Thyroid gland (tissue), 4 donors: ENCODE measurements around the gene TRPC6.

ENCODE experiments used
- POLR2A ChIP-seq, 2 donors: fragments of 450-650 bp; IDR thresholded peaks; one replicate each; pipeline ENCODE4 v1.6.1; 2017; ENCODE audit warnings: antibody characterized with exemption in 2 of 2, mild to moderate bottlenecking in 2 of 2, moderate library complexity in 1 of 2
- TF ChIP-seq, protein P1 (sequence below), 6 experiments: fragments of 200-600 bp in 3 of 6; fragments of 450-650 bp in 3 of 6; sonication (generic) in 3 of 6; IDR thresholded peaks; one replicate each; pipeline ENCODE4 v1.5.1; 2016 to 2019; ENCODE audit warnings: antibody characterized with exemption in 6 of 6, mild to moderate bottlenecking in 2 of 6, inconsistent platforms in 1 of 6, moderate library complexity in 1 of 6

DNA sequence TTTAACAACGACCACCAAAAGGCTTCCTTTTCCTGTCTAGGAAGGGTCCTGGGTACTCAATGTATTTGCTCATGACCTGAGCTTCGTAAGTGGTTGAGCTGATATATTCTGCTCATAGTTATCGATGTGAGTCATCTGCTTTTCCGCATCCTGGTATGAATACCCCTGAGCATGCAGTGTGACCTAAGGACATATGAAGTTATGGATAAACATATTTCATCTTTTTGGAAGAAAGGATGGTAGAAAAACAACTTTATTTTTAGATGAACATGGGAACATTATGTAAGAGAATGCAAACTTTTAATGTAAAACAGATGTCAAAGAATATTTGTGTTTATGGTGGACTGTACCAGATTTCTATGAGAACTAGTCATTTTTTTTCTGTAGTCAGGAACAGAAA is 28.4 kb downstream of the TRPC6 start:
- TF ChIP-seq, protein P1, sequence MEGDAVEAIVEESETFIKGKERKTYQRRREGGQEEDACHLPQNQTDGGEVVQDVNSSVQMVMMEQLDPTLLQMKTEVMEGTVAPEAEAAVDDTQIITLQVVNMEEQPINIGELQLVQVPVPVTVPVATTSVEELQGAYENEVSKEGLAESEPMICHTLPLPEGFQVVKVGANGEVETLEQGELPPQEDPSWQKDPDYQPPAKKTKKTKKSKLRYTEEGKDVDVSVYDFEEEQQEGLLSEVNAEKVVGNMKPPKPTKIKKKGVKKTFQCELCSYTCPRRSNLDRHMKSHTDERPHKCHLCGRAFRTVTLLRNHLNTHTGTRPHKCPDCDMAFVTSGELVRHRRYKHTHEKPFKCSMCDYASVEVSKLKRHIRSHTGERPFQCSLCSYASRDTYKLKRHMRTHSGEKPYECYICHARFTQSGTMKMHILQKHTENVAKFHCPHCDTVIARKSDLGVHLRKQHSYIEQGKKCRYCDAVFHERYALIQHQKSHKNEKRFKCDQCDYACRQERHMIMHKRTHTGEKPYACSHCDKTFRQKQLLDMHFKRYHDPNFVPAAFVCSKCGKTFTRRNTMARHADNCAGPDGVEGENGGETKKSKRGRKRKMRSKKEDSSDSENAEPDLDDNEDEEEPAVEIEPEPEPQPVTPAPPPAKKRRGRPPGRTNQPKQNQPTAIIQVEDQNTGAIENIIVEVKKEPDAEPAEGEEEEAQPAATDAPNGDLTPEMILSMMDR (IDR thresholded peaks at IDR 0.05), result no peak
- TF ChIP-seq POLR2A (IDR thresholded peaks at IDR 0.05), result no peak
